HepG2 (cell line): ENCODE measurements around the gene NID1. TPM values are rescaled to one million over a fixed set of nuclear protein-coding genes. Genes with fewer than 3 reads are reported as not detected.

Experiments used
- AKNA ChIP-seq: sonication (generic); formaldehyde crosslinking; IDR thresholded peaks from 2 replicates; pipeline ENCODE4 v1.4.0; 2020; ENCODE audit warnings: missing genetic modification reagents, borderline replicate concordance
- DBP ChIP-seq: sonication (generic); formaldehyde crosslinking; IDR thresholded peaks from 2 replicates; pipeline ENCODE4 v1.4.0; 2020; ENCODE audit warnings: missing genetic modification reagents; ENCODE audit errors: not compliant biosample characterization
- HNRNPUL1 ChIP-seq: fragments of 200-400 bp; formaldehyde crosslinking; IDR thresholded peaks from 2 replicates; pipeline ENCODE4 v1.6.1; 2017; ENCODE audit warnings: low read depth, mild to moderate bottlenecking, low read length, moderate library complexity
- JUN ChIP-seq: sonication (generic); formaldehyde crosslinking; IDR thresholded peaks from 2 replicates; pipeline ENCODE4 v1.4.0; 2020; ENCODE audit warnings: mild to moderate bottlenecking, missing genetic modification reagents
- MTF2 ChIP-seq: sonication (generic); formaldehyde crosslinking; IDR thresholded peaks from 2 replicates; pipeline ENCODE4 v1.5.0; 2020; ENCODE audit warnings: missing genetic modification reagents, borderline replicate concordance
- NR2F2 ChIP-seq: IDR thresholded peaks from 2 replicates; pipeline ENCODE4 v1.6.1; 2012; ENCODE audit warnings: low read depth, inconsistent platforms, borderline replicate concordance
- RBM22 ChIP-seq: fragments of 200-400 bp; formaldehyde crosslinking; optimal IDR thresholded peaks from 2 replicates; pipeline ENCODE3; 2017; ENCODE audit warnings: mild to moderate bottlenecking, low read length, moderate library complexity
- RXRB ChIP-seq: IDR thresholded peaks from 2 replicates; pipeline ENCODE4 v1.6.1; 2016; ENCODE audit warnings: borderline replicate concordance, missing genetic modification reagents, missing compliant biosample characterization
- SP5 ChIP-seq: IDR thresholded peaks from 2 replicates; pipeline ENCODE4 v1.6.1; 2016; ENCODE audit warnings: low read depth, borderline replicate concordance
- YY1 ChIP-seq: IDR thresholded peaks from 2 replicates; pipeline ENCODE4 v1.6.1; 2011; ENCODE audit warnings: low read length, low read depth, moderate library complexity, mild to moderate bottlenecking; ENCODE audit not compliant: insufficient read depth, insufficient replicate concordance
- ZNF552 ChIP-seq: sonication (generic); formaldehyde crosslinking; IDR thresholded peaks from 2 replicates; pipeline ENCODE4 v1.9.0; 2022; ENCODE audit warnings: missing genetic modification reagents, mild to moderate bottlenecking, borderline replicate concordance
- ZNF577 ChIP-seq: sonication (generic); formaldehyde crosslinking; IDR thresholded peaks from 2 replicates; pipeline ENCODE4 v1.4.0; 2020; ENCODE audit warnings: mild to moderate bottlenecking, low read depth, missing genetic modification reagents, borderline replicate concordance
- ZNF589 ChIP-seq: sonication (generic); formaldehyde crosslinking; conservative IDR thresholded peaks from 2 replicates; pipeline ENCODE4 v1.8.0; 2022; ENCODE audit warnings: mild to moderate bottlenecking, moderate library complexity, missing genetic modification reagents
- polyA plus RNA-seq, 8 experiments: library from polyadenylated mRNA; depleted of rRNA in 3 of 8; stranded (reverse) in 7 of 8; unstranded in 1 of 8; fragments of >200 nt; fragmentation: Illumina TruSeq in 4 of 8; extraction: Trizol in 4 of 8; gene quantifications; 2 replicates each; pipeline versions ENCODE4 v1.2.1 to v1.2.3, GENCODE V29; 2011 to 2016; ENCODE audit warnings: low read depth in 4 of 8, missing spikeins in 1 of 8, mixed read lengths in 1 of 8; ENCODE audit not compliant: insufficient read depth in 1 of 8
- total RNA-seq, 5 experiments: library from RNA; depleted of rRNA; stranded (reverse); fragments of >200 nt; fragmentation: Illumina TruSeq; extraction: Trizol; gene quantifications; 2 replicates each; pipeline ENCODE4 v1.2.3, GENCODE V29; 2016; ENCODE audit warnings: low read depth in 1 of 5
- TF ChIP-seq, protein P1 (sequence below): sonication (generic); formaldehyde crosslinking; IDR thresholded peaks from 2 replicates; pipeline ENCODE4 v1.5.0; 2020; ENCODE audit warnings: mild to moderate bottlenecking, missing genetic modification reagents
- TF ChIP-seq, protein P2 (sequence below): sonication (generic); formaldehyde crosslinking; IDR thresholded peaks from 2 replicates; pipeline ENCODE4 v1.5.0; 2020; ENCODE audit warnings: missing genetic modification reagents, mild to moderate bottlenecking, borderline replicate concordance

Gene NID1
- total and polyA plus RNA-seq, 2 of the 13 experiments (the other 11 are each of a cell fraction or from before 2014, with no cell fraction given): 50.2 to 56.1 TPM

GRCh38 chr1:236064674-236065508 lies at the start of gene NID1 (continued):
- no peak for TF ChIP-seq MTF2
- TF ChIP-seq AKNA (CRISPR knock-in tag): no peak
- peak; percentile 80 for TF ChIP-seq YY1
- TF ChIP-seq JUN: no peak
- TF ChIP-seq HNRNPUL1: no peak
- TF ChIP-seq, protein P1, sequence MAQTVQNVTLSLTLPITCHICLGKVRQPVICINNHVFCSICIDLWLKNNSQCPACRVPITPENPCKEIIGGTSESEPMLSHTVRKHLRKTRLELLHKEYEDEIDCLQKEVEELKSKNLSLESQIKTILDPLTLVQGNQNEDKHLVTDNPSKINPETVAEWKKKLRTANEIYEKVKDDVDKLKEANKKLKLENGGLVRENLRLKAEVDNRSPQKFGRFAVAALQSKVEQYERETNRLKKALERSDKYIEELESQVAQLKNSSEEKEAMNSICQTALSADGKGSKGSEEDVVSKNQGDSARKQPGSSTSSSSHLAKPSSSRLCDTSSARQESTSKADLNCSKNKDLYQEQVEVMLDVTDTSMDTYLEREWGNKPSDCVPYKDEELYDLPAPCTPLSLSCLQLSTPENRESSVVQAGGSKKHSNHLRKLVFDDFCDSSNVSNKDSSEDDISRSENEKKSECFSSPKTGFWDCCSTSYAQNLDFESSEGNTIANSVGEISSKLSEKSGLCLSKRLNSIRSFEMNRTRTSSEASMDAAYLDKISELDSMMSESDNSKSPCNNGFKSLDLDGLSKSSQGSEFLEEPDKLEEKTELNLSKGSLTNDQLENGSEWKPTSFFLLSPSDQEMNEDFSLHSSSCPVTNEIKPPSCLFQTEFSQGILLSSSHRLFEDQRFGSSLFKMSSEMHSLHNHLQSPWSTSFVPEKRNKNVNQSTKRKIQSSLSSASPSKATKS (CRISPR knock-in tag): peak; percentile 52; the same call in 1 of the 2 replicates
- TF ChIP-seq ZNF552 (CRISPR knock-in tag): no peak
- TF ChIP-seq RBM22: no peak
- TF ChIP-seq NR2F2: no peak; the same call in 1 of the 2 replicates
- TF ChIP-seq SP5 (CRISPR knock-in tag): peak; percentile 90
- TF ChIP-seq, protein P2, sequence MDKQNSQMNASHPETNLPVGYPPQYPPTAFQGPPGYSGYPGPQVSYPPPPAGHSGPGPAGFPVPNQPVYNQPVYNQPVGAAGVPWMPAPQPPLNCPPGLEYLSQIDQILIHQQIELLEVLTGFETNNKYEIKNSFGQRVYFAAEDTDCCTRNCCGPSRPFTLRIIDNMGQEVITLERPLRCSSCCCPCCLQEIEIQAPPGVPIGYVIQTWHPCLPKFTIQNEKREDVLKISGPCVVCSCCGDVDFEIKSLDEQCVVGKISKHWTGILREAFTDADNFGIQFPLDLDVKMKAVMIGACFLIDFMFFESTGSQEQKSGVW (CRISPR knock-in tag): no peak
- TF ChIP-seq DBP (CRISPR knock-in tag): no peak
- no peak for TF ChIP-seq ZNF577 (CRISPR knock-in tag)
- TF ChIP-seq ZNF589 (CRISPR knock-in tag): 0 out of 2 replicates have a peak, but pooled peaks have one; percentile 71
- TF ChIP-seq RXRB (CRISPR knock-in tag): peak; percentile 44; the same call in 1 of the 2 replicates
